ENCODE measurements around the gene BGN.

BGN gene

DNA sequence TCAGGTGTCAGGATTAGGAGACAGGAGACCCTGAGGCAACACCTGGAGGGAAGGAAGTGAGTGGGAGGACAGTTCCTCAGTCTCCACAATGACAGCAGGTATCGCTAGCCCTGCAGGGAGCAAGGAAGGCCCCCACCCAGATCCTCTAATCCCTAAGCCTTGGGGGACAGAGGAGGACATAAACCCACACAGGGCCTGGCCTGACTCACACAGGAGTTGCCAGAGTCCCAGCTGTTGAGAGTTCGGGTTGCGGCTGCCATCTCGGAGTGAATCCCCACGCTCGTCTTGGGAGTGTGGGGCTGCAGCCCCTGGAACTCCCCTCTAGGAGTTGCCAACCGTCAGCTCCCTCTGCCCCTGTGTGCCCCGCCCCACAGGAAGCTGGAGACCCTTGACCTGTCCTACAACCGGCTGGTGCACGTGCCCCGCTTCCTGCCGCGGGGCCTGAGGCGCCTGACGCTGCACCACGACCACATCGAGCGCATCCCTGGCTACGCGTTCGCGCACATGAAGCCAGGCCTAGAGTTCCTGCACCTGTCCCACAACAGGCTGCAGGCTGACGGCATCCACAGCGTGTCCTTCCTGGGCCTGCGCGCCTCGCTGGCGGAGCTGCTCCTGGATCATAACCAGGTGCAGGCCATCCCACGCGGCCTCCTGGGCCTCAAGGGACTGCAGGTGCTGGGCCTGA lies 9.2 kb upstream of the BGN start:
- no peak for DNase-seq

DNA sequence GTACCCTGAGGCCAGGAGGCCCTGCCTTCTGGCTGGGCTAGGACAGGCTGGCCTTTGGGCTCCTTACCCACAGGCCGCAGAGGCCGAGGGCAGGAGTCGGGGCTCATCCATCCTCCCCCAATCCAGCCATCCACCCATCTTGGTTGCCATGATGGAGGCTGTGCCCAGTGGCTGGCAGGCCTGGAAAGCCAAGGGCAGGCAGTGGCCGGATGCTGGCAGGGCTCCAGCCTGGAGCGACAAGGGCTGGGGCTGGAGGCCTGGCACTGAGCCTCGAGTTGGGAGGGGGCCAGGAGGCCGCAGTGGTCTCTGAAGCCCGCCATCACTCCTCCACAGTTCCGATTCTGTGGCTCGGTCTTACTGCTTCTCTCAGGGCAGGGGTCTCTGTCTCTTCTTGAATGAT lies 8.6 kb upstream of the BGN start:
- no peak for DNase-seq

- DNase-seq: no peak
Observed at GRCh38 chrX:153487590-153488071, 7.1 kb upstream of the BGN start.

- peak; percentile 68 for DNase-seq
Observed at GRCh38 chrX:153488231-153488914, 6.4 kb upstream of the BGN start.

- no peak for DNase-seq
Observed at GRCh38 chrX:153490217-153490930, 4.4 kb upstream of the BGN start.

GRCh38 chrX:153491351-153491914 lies 3.3 kb upstream of the BGN start:
- DNase-seq: no peak

DNA sequence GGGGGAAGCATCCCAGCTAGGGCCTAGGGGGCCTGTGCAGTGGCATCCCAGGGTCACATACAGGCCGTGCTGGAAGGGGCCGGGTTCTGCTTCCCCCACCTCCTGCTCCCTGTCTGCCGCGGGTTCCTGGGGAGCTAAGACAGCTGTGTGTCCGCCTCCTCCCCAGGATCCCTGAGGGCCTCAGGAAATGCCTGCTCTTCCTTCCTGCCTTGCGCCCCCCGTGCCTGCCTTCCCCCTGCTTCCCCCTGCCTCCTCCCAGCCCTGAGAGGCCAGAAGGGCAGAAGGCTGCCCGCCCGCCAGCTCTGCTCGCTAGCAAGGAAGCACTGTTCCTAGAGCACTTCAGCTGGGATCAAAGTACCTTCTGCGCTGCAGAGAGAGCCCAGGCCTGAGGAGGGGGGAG lies 2.9 kb upstream of the BGN start:
- DNase-seq: no peak

- DNase-seq: no peak
Observed at GRCh38 chrX:153492543-153492942, 2.2 kb upstream of the BGN start.

DNA sequence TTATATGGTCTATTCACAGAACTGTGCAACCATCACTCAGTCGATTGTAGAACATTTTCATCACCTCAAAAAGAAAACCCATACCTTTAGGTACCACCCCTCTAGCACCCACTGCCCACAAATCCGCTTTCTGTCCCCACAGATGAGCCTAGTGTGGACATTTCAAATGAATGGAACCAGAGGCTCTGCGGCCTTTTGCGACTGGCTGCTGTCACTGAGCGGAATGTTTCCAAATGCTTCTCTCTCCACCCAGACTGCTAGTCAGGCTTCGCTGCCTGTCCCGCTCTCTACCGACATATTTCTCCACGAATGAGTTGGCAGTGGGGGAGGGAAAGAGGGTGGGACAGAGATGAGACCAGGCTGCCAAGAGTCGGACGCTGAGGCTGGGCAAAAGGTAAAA lies 1.7 kb upstream of the BGN start:
- DNase-seq: no peak

DNA sequence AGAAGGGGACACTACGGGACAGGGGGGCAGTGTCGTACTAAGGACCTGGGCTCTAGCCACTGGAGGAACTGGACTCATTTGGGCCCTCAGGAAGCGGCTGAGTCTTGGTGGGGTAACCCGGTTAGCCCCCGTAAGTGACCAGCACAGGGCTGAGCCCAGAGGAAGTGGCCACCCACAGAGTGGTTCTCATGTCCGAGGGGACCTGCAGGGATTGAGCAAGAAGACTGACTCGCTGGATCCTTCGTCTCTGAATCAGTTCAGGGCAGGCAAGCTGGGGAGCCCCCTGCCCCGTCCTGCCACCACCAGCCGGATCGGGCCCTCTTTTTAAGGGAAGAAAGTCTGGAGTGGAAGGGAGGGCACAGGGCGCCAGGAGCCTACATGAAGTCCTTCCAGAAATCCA lies 719 bp upstream of the BGN start:
- DNase-seq: no peak

DNA sequence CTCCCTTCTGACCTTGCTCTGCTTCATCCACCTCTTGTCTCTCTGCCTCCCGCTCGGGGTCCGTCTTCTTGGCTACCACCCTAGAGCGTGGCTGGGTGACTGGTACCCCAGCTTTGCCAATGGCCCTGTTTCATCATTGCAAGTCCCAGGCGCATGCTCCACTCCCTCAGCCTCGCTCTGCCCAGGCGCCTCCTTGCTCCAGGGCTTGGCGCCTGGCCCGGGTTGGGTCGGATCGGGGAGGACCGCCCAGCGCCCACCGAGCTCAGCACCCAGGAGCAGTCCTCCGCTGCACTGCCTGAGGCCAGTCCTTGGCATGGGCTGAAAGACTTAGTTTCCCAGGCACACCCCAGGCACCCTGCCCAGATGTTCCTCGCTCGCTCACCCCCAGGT lies 577 bp downstream of the BGN start:
- DNase-seq: no peak

- no peak for DNase-seq
Observed at GRCh38 chrX:153495903-153496589, 1.3 kb downstream of the BGN start.

DNA sequence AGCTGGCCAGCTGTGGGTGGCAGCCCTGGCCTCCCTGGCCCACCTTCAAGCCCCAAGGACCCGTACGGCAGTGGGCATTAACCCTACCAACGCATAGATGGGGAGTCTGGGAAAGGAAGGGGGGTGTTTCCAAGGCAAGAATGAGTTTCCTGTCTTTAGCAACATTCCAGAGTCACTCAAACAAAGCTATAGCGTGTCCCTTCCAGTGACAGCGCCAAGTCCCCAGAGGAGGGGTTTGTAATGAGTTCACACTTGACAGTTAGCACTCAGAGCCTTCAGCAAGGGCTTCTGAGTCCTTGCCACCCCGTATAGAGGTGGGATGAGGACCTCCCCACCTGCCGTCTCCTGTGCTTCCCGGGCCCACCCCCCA lies 1.8 kb downstream of the BGN start:
- DNase-seq: no peak

DNA sequence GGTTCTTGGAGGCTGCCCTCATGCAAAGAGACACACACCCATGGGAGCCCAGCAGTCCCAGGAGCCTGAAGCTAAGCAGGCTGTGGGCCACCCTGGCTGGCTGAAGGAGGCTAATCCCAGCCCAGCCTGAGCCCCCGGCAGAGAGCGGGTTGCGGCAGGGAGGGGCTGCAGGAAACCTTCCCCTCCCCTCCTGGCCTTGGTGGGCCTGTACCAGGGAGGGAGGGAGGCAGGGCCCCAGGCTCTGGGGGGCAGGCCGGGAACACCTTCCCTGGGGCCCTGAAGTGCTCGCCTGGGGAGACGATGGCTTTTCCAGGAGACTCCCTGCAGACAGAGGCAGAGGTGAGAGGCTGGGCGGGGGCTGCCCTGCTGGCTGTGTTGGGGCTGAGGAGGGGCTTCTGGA lies 3.7 kb downstream of the BGN start:
- no peak for DNase-seq

DNA sequence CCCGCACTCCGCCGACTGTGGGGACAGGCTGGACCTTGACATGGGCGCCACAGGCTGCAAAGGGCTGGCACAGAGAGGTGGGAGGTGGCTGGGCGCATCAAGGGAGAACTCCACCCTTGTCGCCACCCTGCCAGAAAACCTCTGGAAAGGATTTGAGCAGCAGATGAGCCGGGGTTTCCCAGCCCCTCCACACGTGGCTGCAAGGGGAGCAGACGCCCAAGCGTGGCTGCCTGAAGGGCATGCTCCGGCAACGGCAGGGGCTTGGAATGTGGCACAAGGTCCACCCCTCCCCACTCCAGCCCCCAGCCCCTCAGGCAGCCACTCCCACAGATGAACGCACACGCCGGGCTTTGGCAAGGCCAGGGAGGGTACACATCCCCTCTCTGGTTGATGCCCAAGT lies 4.6 kb downstream of the BGN start:
- DNase-seq: no peak

DNA sequence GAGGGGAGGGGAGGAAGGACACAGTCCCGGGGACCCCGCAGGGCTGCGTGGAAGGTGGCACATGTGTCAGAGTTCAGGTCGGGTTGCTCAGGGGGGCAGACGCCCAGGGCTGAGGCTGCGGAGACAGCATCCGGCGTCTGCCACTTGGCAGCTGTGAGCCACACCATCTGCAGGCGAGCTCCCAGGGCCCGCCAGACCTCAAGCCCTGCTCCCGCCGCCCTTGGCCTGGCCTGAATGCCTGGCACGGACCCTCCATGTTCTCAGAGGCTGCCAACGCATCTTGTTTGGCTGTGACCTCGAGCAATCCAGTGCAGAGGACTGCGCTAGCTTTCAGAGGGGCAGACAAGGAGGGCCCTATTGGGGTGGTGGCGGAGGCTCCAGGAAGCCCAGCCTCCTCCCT lies 5.1 kb downstream of the BGN start:
- DNase-seq: no peak

GRCh38 chrX:153500676-153501280 lies 6.0 kb downstream of the BGN start:
- DNase-seq: no peak

- DNase-seq: no peak
Observed at GRCh38 chrX:153501530-153501929, 6.8 kb downstream of the BGN start.

- DNase-seq: no peak
Observed at GRCh38 chrX:153502131-153502530, 7.4 kb downstream of the BGN start.

- DNase-seq: no peak
Observed at GRCh38 chrX:153502796-153503195, 8.0 kb downstream of the BGN start.

DNA sequence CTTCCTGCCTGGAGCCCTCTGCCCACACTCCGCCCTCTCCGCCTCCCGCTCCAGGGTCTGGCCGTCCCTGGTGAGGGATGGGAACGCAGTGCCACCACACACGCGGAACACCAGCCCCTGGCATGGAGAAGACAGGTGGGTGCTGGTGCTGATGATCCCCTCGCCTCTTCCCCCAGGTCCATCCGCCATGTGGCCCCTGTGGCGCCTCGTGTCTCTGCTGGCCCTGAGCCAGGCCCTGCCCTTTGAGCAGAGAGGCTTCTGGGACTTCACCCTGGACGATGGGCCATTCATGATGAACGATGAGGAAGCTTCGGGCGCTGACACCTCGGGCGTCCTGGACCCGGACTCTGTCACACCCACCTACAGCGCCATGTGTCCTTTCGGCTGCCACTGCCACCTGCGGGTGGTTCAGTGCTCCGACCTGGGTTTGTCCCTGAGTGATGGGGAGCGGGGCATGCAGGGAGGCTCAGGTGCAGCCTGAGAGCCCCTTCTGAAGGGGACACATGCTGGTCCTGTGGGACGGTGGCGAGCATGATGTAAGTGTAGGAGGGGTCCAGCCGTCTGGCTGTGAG lies 9.8 kb downstream of the BGN start:
- DNase-seq: no peak

- no peak for DNase-seq
Observed at GRCh38 chrX:153505361-153505760, 10.6 kb downstream of the BGN start.
